Thyroid gland (tissue), 4 donors: Measurements from ENCODE around the gene ZFP3. TPM values are rescaled to one million over a fixed set of nuclear protein-coding genes. Genes with fewer than 3 reads are reported as not detected.
"Not testable (repeated sequence)": the region's sequence is repeated elsewhere in the genome, so short reads cannot be mapped to it uniquely, and the experiment has no call there.

ENCODE experiments used
- DNase-seq, 2 donors: peaks; one replicate each; pipeline ENCODE4 v3.0.0-alpha.2; 2019
- H3K27ac ChIP-seq, 3 donors: fragments of 200-600 bp; sonication (generic); 1 replicate in 2 of 3; 2 replicates in 1 of 3; pipeline ENCODE4 v1.5.1; 2016 to 2019; ENCODE audit warnings: mild to moderate bottlenecking in 1 of 3, moderate library complexity in 1 of 3
- H3K27me3 ChIP-seq: fragments of 200-600 bp; sonication (generic); one replicate; pipeline ENCODE4 v1.5.1; 2019
- H3K36me3 ChIP-seq, 2 donors: fragments of 200-600 bp; sonication (generic); one replicate each; pipeline ENCODE4 v1.5.1; 2016 to 2019
- H3K4me1 ChIP-seq, 2 donors: fragments of 200-600 bp; sonication (generic); one replicate each; pipeline ENCODE4 v1.5.1; 2017 to 2019
- H3K4me3 ChIP-seq, 3 donors: fragments of 200-600 bp; sonication (generic); replicated peaks in 1 of 3; 1 replicate in 2 of 3; 2 replicates in 1 of 3; pipeline ENCODE4 v1.5.1; 2016; ENCODE audit warnings: mild to moderate bottlenecking in 1 of 3
- H3K9me3 ChIP-seq: fragments of 200-600 bp; sonication (generic); one replicate; pipeline ENCODE4 v1.5.1; 2017
- CTCF ChIP-seq, 6 experiments: fragments of 200-600 bp in 3 of 6; fragments of 450-650 bp in 3 of 6; sonication (generic) in 3 of 6; IDR thresholded peaks; one replicate each; pipeline ENCODE4 v1.5.1; 2016 to 2019; ENCODE audit warnings: antibody characterized with exemption in 6 of 6, mild to moderate bottlenecking in 2 of 6, inconsistent platforms in 1 of 6, moderate library complexity in 1 of 6
- POLR2A ChIP-seq, 2 donors: fragments of 450-650 bp; IDR thresholded peaks; one replicate each; pipeline ENCODE4 v1.6.1; 2017; ENCODE audit warnings: antibody characterized with exemption in 2 of 2, mild to moderate bottlenecking in 2 of 2, moderate library complexity in 1 of 2
- WGBS, 2 donors: methylation state at CpG; one replicate each; pipeline ENCODE4 v1.1.5; 2017; 5-methylcytosine and 5-hydroxymethylcytosine counted together
- intact Hi-C: fragments of 100-400 bp; cut with DNase I; formaldehyde crosslinking; loops from one replicate; pipeline ENCODE4 v1.15.1; 2023
- total RNA-seq, 4 donors: library from RNA; depleted of rRNA; stranded (reverse); fragments of >200 nt; gene quantifications; one replicate each; pipeline ENCODE4 v1.2.3, GENCODE V29; 2016

The ZFP3 gene
- total RNA-seq, 4 donors from 2014 or later = 9.5 to 14.1 (median 12.1) TPM

GRCh38 chr17:5133311-5133710 lies 55.0 kb downstream of the ZFP3 start:
- H3K4me3 ChIP-seq = no peak overlapping the region
- no peaks in the 10 kb centered on the region for H3K27me3 ChIP-seq
- no peaks in the 10 kb centered on the region for H3K36me3 ChIP-seq
- TF ChIP-seq POLR2A (IDR thresholded peaks at IDR 0.05) = no peak
- H3K27ac ChIP-seq = no peak overlapping the region
- no peaks in the 10 kb centered on the region for H3K9me3 ChIP-seq
- WGBS, 2 donors = 77 to 82% methylated on average over 7 to 8 of the region's 8 CpGs
- DNase-seq = no peak
- intact Hi-C loops = no loop called here
- no peaks in the 10 kb centered on the region for H3K4me1 ChIP-seq

GRCh38 chr17:5133961-5134360 lies 55.7 kb downstream of the ZFP3 start:
- intact Hi-C loops, H3K27ac ChIP-seq: not testable (repeated sequence)
- 77 to 85% methylated on average over 7 to 8 of the region's 8 CpGs for WGBS, 2 donors

GRCh38 chr17:5134571-5134970 lies 56.3 kb downstream of the ZFP3 start:
- H3K27me3 ChIP-seq, H3K36me3 ChIP-seq, DNase-seq, H3K4me1 ChIP-seq, H3K27ac ChIP-seq, intact Hi-C loops, H3K4me3 ChIP-seq, H3K9me3 ChIP-seq: not testable (repeated sequence)
- WGBS, 2 donors = 87 to 89% methylated on average over 11 of the region's 11 CpGs

More at GRCh38 chr17:5133961-5134360, 55.7 kb downstream of the ZFP3 start:
- not testable (repeated sequence) for H3K9me3 ChIP-seq, H3K27me3 ChIP-seq, H3K4me1 ChIP-seq, H3K4me3 ChIP-seq, H3K36me3 ChIP-seq, DNase-seq

- H3K4me1 ChIP-seq, H3K4me3 ChIP-seq, intact Hi-C loops, H3K27me3 ChIP-seq, H3K36me3 ChIP-seq, DNase-seq, H3K9me3 ChIP-seq, H3K27ac ChIP-seq: not testable (repeated sequence)
- WGBS, 2 donors = 81 to 84% methylated on average over 8 of the region's 8 CpGs
Measured at GRCh38 chr17:5135131-5135712, 57.0 kb downstream of the ZFP3 start.

- H3K9me3 ChIP-seq = no peaks in the 10 kb centered on the region
- DNase-seq = no peak
- H3K4me1 ChIP-seq = no peaks in the 10 kb centered on the region
- TF ChIP-seq POLR2A (IDR thresholded peaks at IDR 0.05) = no peak
- no peak for TF ChIP-seq CTCF (IDR thresholded peaks at IDR 0.05)
- H3K27me3 ChIP-seq = no peaks in the 10 kb centered on the region
- intact Hi-C loops = no loop called here
- no peak overlapping the region for H3K27ac ChIP-seq
- no peaks in the 10 kb centered on the region for H3K36me3 ChIP-seq
- no peak overlapping the region for H3K4me3 ChIP-seq
- 86 to 89% methylated on average over 10 to 11 of the region's 14 CpGs for WGBS, 2 donors
Measured at GRCh38 chr17:5135726-5136579, 57.7 kb downstream of the ZFP3 start.

- H3K9me3 ChIP-seq, H3K4me1 ChIP-seq, H3K36me3 ChIP-seq, H3K4me3 ChIP-seq, H3K27ac ChIP-seq, intact Hi-C loops, DNase-seq, H3K27me3 ChIP-seq: not testable (repeated sequence)
- WGBS, 2 donors = 86 to 88% methylated on average over 2 to 12 of the region's 14 CpGs
Measured at GRCh38 chr17:5136580-5137412, 58.5 kb downstream of the ZFP3 start.

- H3K9me3 ChIP-seq, intact Hi-C loops, H3K27ac ChIP-seq, DNase-seq, H3K36me3 ChIP-seq, H3K27me3 ChIP-seq, H3K4me3 ChIP-seq, H3K4me1 ChIP-seq: not testable (repeated sequence)
- WGBS, 2 donors = 92 to 97% methylated on average over 4 to 13 of the region's 15 CpGs
Measured at GRCh38 chr17:5137511-5138197, 59.4 kb downstream of the ZFP3 start.

- 87 to 93% methylated on average over 6 to 9 of the region's 9 CpGs for WGBS, 2 donors
- H3K4me3 ChIP-seq, H3K9me3 ChIP-seq, intact Hi-C loops, DNase-seq, H3K36me3 ChIP-seq, H3K4me1 ChIP-seq, H3K27ac ChIP-seq, H3K27me3 ChIP-seq: not testable (repeated sequence)
Measured at GRCh38 chr17:5138198-5138544, 59.9 kb downstream of the ZFP3 start.
